NCI-H526 treated with DMSO at 0.1 percent for 48 hours (cell line): Measurements from ENCODE around the gene AGPAT1.

Experiments
- DNase-seq: peaks from one replicate; lab custom pipeline; 2025; lab: John Stamatoyannopoulos, UW

The AGPAT1 gene

GRCh38 chr6:32168807-32169591, 6.9 kb downstream of the AGPAT1 start:
- DNase-seq = no peak

- DNase-seq = no peak
These were observed 7.5 kb downstream of the AGPAT1 start for GRCh38 chr6:32168350-32168749.

GRCh38 chr6:32167761-32168262, 8.1 kb downstream of the AGPAT1 start:
- DNase-seq = no peak

GRCh38 chr6:32167154-32167760, 8.6 kb downstream of the AGPAT1 start:
- no peak for DNase-seq

- no peak for DNase-seq
These were observed 9.3 kb downstream of the AGPAT1 start for GRCh38 chr6:32166411-32167061.

- DNase-seq = no peak
These were observed 11.6 kb downstream of the AGPAT1 start, which contains the start of gene EGFL8 for GRCh38 chr6:32164295-32164694. EGFL8 (plus strand) TSS chr6:32164595; CDS start chr6:32166166, 1,571 bp downstream.

- no peak for DNase-seq
These were observed 12.2 kb downstream of the AGPAT1 start for GRCh38 chr6:32163559-32164258.

GRCh38 chr6:32158052-32158451, 17.8 kb downstream of the AGPAT1 start:
- no peak for DNase-seq

GRCh38 chr6:32156891-32157290, 19.0 kb downstream of the AGPAT1 start:
- no peak for DNase-seq

- DNase-seq = peak; percentile 55
These were observed 21.2 kb downstream of the AGPAT1 start for GRCh38 chr6:32154514-32155161.

- peak; percentile 89 for DNase-seq
These were observed 22.0 kb downstream of the AGPAT1 start, which contains the start of gene PPT2 for GRCh38 chr6:32153564-32154513. PPT2 (plus strand) TSS chr6:32154141; CDS start chr6:32154595, 454 bp downstream.

- no peak for DNase-seq
These were observed 22.9 kb downstream of the AGPAT1 start for GRCh38 chr6:32152769-32153563.

- no peak for DNase-seq
These were observed 23.8 kb downstream of the AGPAT1 start, which contains the start of gene PRRT1 for GRCh38 chr6:32151863-32152768. PRRT1 (minus strand) TSS chr6:32151939; CDS start chr6:32151827, 112 bp downstream.

- DNase-seq = no peak
These were observed 24.6 kb downstream of the AGPAT1 start for GRCh38 chr6:32151181-32151862.

- DNase-seq = no peak
These were observed 25.7 kb downstream of the AGPAT1 start for GRCh38 chr6:32149932-32150870.

- DNase-seq = no peak
These were observed 26.7 kb downstream of the AGPAT1 start for GRCh38 chr6:32149092-32149755.
